Panc1 (cell line): Measurements from ENCODE around the gene SEMA3D. TPM values are rescaled to one million over a fixed set of nuclear protein-coding genes. Genes with fewer than 3 reads are reported as not detected.

Experiments used
- ATAC-seq: fragments of 200-7000 bp; cut with Tn5 transposase; 2 replicates; pipeline ENCODE4 v1.9.1; 2020; ENCODE audit warnings: mild to moderate bottlenecking, moderate library complexity
- BruUV-seq: library from RNA; stranded (reverse); fragments of 400-500 nt; replicated peaks from 2 replicates; lab custom pipeline; 2021; lab: Mats Ljungman, UMichigan
- CTCF ChIA-PET: fragments of 300-600 bp; sonication (Branson Sonifier 250); formaldehyde crosslinking; loops from one replicate; lab custom pipeline; 2022; ENCODE audit warnings: antibody characterized with exemption; lab: Charles Lee
- POLR2A ChIA-PET: fragments of 300-600 bp; sonication (Branson Sonifier 250); formaldehyde crosslinking; loops from one replicate; lab custom pipeline; 2022; ENCODE audit warnings: antibody characterized with exemption; lab: Charles Lee
- DNase-seq: peaks from one replicate; pipeline ENCODE4 v3.0.0-alpha.2; 2010; ENCODE audit warnings: low read depth, low spot score
- H3K27ac ChIP-seq: 2 replicates; pipeline ENCODE4 v1.5.1; 2011; ENCODE audit warnings: mild to moderate bottlenecking, low read length, inconsistent platforms
- H3K27me3 ChIP-seq: fragments of 200-500 bp; sonication (Bioruptor generic); 2 replicates; pipeline ENCODE4 v1.6.0; 2014; ENCODE audit warnings: low read length, inconsistent platforms; ENCODE audit not compliant: control insufficient read depth, insufficient read depth
- H3K36me3 ChIP-seq: fragments of 200-500 bp; sonication (Bioruptor generic); 2 replicates; pipeline ENCODE4 v1.5.1; 2014; ENCODE audit warnings: inconsistent platforms, mild to moderate bottlenecking, low read length, moderate library complexity; ENCODE audit not compliant: control insufficient read depth, insufficient read depth
- H3K4me1 ChIP-seq: 2 replicates; pipeline ENCODE4 v1.5.1; 2011; ENCODE audit warnings: inconsistent platforms, mild to moderate bottlenecking, low read length, moderate library complexity; ENCODE audit not compliant: control insufficient read depth, insufficient read depth
- H3K4me3 ChIP-seq, 2 experiments: 2 replicates each; pipeline ENCODE4 v1.5.1; 2011 to 2012; ENCODE audit warnings: low read depth in 2 of 2, low read length in 2 of 2, mild to moderate bottlenecking in 2 of 2, inconsistent platforms in 1 of 2, moderate library complexity in 1 of 2
- H3K9me3 ChIP-seq: fragments of 200-500 bp; sonication (Bioruptor generic); 2 replicates; pipeline ENCODE4 v1.5.1; 2014; ENCODE audit warnings: low read depth, mild to moderate bottlenecking, inconsistent platforms, low read length, moderate library complexity; ENCODE audit not compliant: control insufficient read depth, insufficient read depth
- CTCF ChIP-seq: fragments of 450-650 bp; IDR thresholded peaks from 2 replicates; pipeline ENCODE4 v1.5.1; 2017; ENCODE audit warnings: mild to moderate bottlenecking
- POLR2AphosphoS5 ChIP-seq: IDR thresholded peaks from 2 replicates; pipeline ENCODE4 v1.6.1; 2012; ENCODE audit warnings: mild to moderate bottlenecking, low read depth, low read length, moderate library complexity
- SIN3A ChIP-seq: IDR thresholded peaks from 2 replicates; pipeline ENCODE4 v1.6.1; 2012; ENCODE audit warnings: low read depth, mild to moderate bottlenecking, low read length, moderate library complexity, borderline replicate concordance; ENCODE audit not compliant: insufficient read depth
- TCF7L2 ChIP-seq: IDR thresholded peaks from 2 replicates; pipeline ENCODE4 v1.6.1; 2011; ENCODE audit warnings: mild to moderate bottlenecking, low read depth, low read length, inconsistent platforms
- in situ Hi-C: cut with HindIII; loops from 2 replicates; pipeline ENCODE4 v1.10.0; 2016; ENCODE audit warnings: low sequenced_read_pairs, low pct_unique_long_range_greater_than_20kb
- intact Hi-C: fragments of 100-400 bp; cut with micrococcal nuclease; formaldehyde crosslinking; loops from one replicate; pipeline ENCODE4 v1.10.0; 2022; ENCODE audit not compliant: unreplicated experiment
- total RNA-seq: library from RNA; stranded (reverse); gene quantifications from one replicate; pipeline ENCODE4 v1.2.1, GENCODE V29; 2021; ENCODE audit not compliant: unreplicated experiment
- TF ChIP-seq, protein P1 (sequence below), 2 experiments: IDR thresholded peaks; 2 replicates each; pipeline ENCODE4 v1.6.1; 2011 to 2012; ENCODE audit warnings: low read depth in 2 of 2, control low read depth in 1 of 2, low read length in 1 of 2, mild to moderate bottlenecking in 1 of 2, moderate library complexity in 1 of 2; ENCODE audit not compliant: insufficient read depth in 1 of 2

Gene SEMA3D
- total RNA-seq, 1 experiment from 2014 or later = 11.5 TPM

DNA sequence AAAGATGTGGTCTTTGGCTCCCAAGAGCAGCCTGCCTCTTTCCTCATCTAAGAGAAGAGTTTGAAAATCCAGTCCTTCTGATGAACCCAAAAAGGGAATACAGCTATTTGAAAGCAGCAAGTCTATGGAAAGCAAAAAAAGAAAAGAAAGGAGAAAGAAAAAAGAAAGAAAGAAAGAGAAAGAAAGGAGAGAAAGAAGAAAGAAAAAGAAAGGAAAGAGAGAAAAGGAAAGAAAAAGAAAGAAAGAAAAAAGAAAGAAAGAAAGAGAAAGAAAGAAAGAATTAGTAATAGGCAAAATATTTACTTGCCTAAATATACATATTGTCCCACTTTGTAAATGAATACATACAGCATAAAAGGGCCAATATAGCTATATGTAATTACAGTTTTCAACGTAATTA, 89.0 kb downstream of the SEMA3D start:
- TF ChIP-seq POLR2AphosphoS5 (no peak), SIN3A (no peak), CTCF (no peak), TCF7L2 (no peak)
- TF ChIP-seq, protein P1, sequence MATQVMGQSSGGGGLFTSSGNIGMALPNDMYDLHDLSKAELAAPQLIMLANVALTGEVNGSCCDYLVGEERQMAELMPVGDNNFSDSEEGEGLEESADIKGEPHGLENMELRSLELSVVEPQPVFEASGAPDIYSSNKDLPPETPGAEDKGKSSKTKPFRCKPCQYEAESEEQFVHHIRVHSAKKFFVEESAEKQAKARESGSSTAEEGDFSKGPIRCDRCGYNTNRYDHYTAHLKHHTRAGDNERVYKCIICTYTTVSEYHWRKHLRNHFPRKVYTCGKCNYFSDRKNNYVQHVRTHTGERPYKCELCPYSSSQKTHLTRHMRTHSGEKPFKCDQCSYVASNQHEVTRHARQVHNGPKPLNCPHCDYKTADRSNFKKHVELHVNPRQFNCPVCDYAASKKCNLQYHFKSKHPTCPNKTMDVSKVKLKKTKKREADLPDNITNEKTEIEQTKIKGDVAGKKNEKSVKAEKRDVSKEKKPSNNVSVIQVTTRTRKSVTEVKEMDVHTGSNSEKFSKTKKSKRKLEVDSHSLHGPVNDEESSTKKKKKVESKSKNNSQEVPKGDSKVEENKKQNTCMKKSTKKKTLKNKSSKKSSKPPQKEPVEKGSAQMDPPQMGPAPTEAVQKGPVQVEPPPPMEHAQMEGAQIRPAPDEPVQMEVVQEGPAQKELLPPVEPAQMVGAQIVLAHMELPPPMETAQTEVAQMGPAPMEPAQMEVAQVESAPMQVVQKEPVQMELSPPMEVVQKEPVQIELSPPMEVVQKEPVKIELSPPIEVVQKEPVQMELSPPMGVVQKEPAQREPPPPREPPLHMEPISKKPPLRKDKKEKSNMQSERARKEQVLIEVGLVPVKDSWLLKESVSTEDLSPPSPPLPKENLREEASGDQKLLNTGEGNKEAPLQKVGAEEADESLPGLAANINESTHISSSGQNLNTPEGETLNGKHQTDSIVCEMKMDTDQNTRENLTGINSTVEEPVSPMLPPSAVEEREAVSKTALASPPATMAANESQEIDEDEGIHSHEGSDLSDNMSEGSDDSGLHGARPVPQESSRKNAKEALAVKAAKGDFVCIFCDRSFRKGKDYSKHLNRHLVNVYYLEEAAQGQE (IDR thresholded peaks at IDR 0.05; ENCODE audit: insufficient read depth in 1 of 2, low read depth in 2 of 2, low read length in 1 of 2) = no peak
- H3K27ac ChIP-seq = no peak overlapping the region
- in situ Hi-C loops = no loop called here
- POLR2A ChIA-PET = no interaction called here
- no peak overlapping the region for H3K4me3 ChIP-seq
- no TSS peak for BruUV-seq
- H3K9me3 ChIP-seq = no peaks in the 10 kb centered on the region
- intact Hi-C loops = loop anchor here (5.0 kb wide), 1 partner anchor 49 kb away; no protein-coding TSS in a partner anchor
- DNase-seq (no peak), ATAC-seq (no peak)
- CTCF ChIA-PET = no interaction called here
- no peaks in the 10 kb centered on the region for H3K27me3 ChIP-seq
- no peaks in the 10 kb centered on the region for H3K36me3 ChIP-seq
- H3K4me1 ChIP-seq = no peaks in the 10 kb centered on the region

GRCh38 chr7:85095806-85096205, 91.0 kb downstream of the SEMA3D start:
- ATAC-seq = no peak
- BruUV-seq = no TSS peak
- Histone ChIP-seq H3K36me3 (no peaks in the 10 kb centered on the region), H3K4me1 (no peaks in the 10 kb centered on the region), H3K4me3 (no peak overlapping the region), H3K27ac (no peak overlapping the region), H3K27me3 (no peaks in the 10 kb centered on the region), H3K9me3 (no peaks in the 10 kb centered on the region)
- CTCF ChIA-PET = interaction anchor here (0.6 kb wide), 1 partner anchor 211 kb away, joined by 3 read pairs; no protein-coding TSS in a partner anchor
- in situ Hi-C loops (no loop called here), intact Hi-C loops (loop anchor here (5.0 kb wide), 1 partner anchor 51 kb away; no protein-coding TSS in a partner anchor)
- POLR2A ChIA-PET = no interaction called here
- DNase-seq = no peak
- no peak for TF ChIP-seq POLR2AphosphoS5
- TF ChIP-seq TCF7L2 = no peak
- TF ChIP-seq CTCF = no peak
- TF ChIP-seq, protein P1 (IDR thresholded peaks at IDR 0.05; ENCODE audit: insufficient read depth in 1 of 2, low read depth in 2 of 2, low read length in 1 of 2) = no peak
- TF ChIP-seq SIN3A = no peak
